K562 (cell line): ENCODE measurements around the gene MED15. TPM values are rescaled to one million over a fixed set of nuclear protein-coding genes. Genes with fewer than 3 reads are reported as not detected.

Experiments
- BACH1 ChIP-seq: fragments of 200-800 bp; sonication (Bioruptor generic); IDR thresholded peaks from 2 replicates; pipeline ENCODE4 v1.6.1; 2016; ENCODE audit warnings: missing genetic modification characterization, missing compliant biosample characterization
- CEBPG ChIP-seq, 3 experiments: fragments of 200-800 bp in 1 of 3; sonication (Bioruptor generic) in 1 of 3; sonication (generic) in 1 of 3; formaldehyde crosslinking in 1 of 3; IDR thresholded peaks in 2 of 3; conservative IDR thresholded peaks in 1 of 3; 2 replicates each; pipeline versions ENCODE4 v1.6.1 to v1.8.0; 2016 to 2022; ENCODE audit warnings: missing compliant biosample characterization in 2 of 3, missing genetic modification characterization in 2 of 3, mild to moderate bottlenecking in 1 of 3, missing genetic modification reagents in 1 of 3
- GATAD2B ChIP-seq: fragments of 450-650 bp; IDR thresholded peaks from 2 replicates; pipeline ENCODE4 v1.6.1; 2017; ENCODE audit warnings: mild to moderate bottlenecking, borderline replicate concordance
- HEY1 ChIP-seq: fragments of 250-450 bp; sonication (Bioruptor Pico); IDR thresholded peaks from 2 replicates; pipeline ENCODE4 v1.5.0; 2020; ENCODE audit warnings: mild to moderate bottlenecking, moderate library complexity, borderline replicate concordance
- MCM2 ChIP-seq: fragments of 450-650 bp; IDR thresholded peaks from 2 replicates; pipeline ENCODE4 v1.6.1; 2017; ENCODE audit warnings: low read depth, mild to moderate bottlenecking
- MXI1 ChIP-seq: IDR thresholded peaks from 2 replicates; pipeline ENCODE4 v1.6.1; 2011; ENCODE audit warnings: low read depth, mild to moderate bottlenecking, improper control_type of control experiment, low read length
- POLR2AphosphoS5 ChIP-seq: IDR thresholded peaks from 2 replicates; pipeline ENCODE4 v1.6.1; 2011; ENCODE audit warnings: mild to moderate bottlenecking, low read depth, low read length, moderate library complexity; ENCODE audit not compliant: control insufficient read depth, insufficient read depth
- PURB ChIP-seq: sonication (generic); formaldehyde crosslinking; IDR thresholded peaks from 2 replicates; pipeline ENCODE4 v1.9.0; 2021; ENCODE audit warnings: low read depth, mild to moderate bottlenecking, missing genetic modification reagents
- RNF2 ChIP-seq: sonication (generic); IDR thresholded peaks from 2 replicates; pipeline ENCODE4 v1.6.1; 2016
- TEAD1 ChIP-seq, 2 experiments: fragments of 450-650 bp in 1 of 2; sonication (generic) in 1 of 2; formaldehyde crosslinking; IDR thresholded peaks; 2 replicates each; pipeline versions ENCODE4 v1.4.0 to v1.8.0; 2020 to 2022; ENCODE audit warnings: mild to moderate bottlenecking in 2 of 2, missing genetic modification reagents in 1 of 2
- YY1 ChIP-seq, 3 experiments: IDR thresholded peaks; 2 replicates each; pipeline ENCODE4 v1.6.1; 2011; ENCODE audit warnings: low read length in 2 of 3, mild to moderate bottlenecking in 2 of 3, moderate library complexity in 2 of 3, borderline replicate concordance in 1 of 3, control low read depth in 1 of 3, low read depth in 1 of 3; ENCODE audit not compliant: insufficient read depth in 3 of 3, insufficient replicate concordance in 2 of 3, control insufficient read depth in 1 of 3, insufficient read length in 1 of 3; ENCODE audit errors: extremely low read depth in 1 of 3
- ZNF41 ChIP-seq: fragments of 250-450 bp; sonication (Bioruptor Pico); conservative IDR thresholded peaks from 2 replicates; pipeline ENCODE4 v1.4.0; 2020; ENCODE audit warnings: mild to moderate bottlenecking
- ZNF57 ChIP-seq: fragments of 450-650 bp; formaldehyde crosslinking; IDR thresholded peaks from 2 replicates; pipeline ENCODE4 v1.4.0; 2020; ENCODE audit warnings: mild to moderate bottlenecking, moderate library complexity
- ZNF77 ChIP-seq: fragments of 250-450 bp; sonication (Bioruptor Pico); IDR thresholded peaks from 2 replicates; pipeline ENCODE4 v1.5.0; 2020
- polyA plus RNA-seq, 8 experiments: library from polyadenylated mRNA; depleted of rRNA in 4 of 8; stranded (reverse) in 5 of 8; unstranded in 3 of 8; fragments of >200 nt; fragmentation: Nextera tagmentation in 2 of 8; fragmentation: Illumina TruSeq in 1 of 8; extraction: Ambion mirVana in 2 of 8; extraction: Trizol in 1 of 8; gene quantifications; 2 replicates each; pipeline versions ENCODE4 v1.2.1 to v1.2.3, GENCODE V29; 2011 to 2014; ENCODE audit warnings: inconsistent platforms in 1 of 8, missing spikeins in 1 of 8
- total RNA-seq, 7 experiments: library from RNA; depleted of rRNA in 6 of 7; stranded (reverse); fragments of >200 nt in 6 of 7; fragmentation: Illumina TruSeq in 2 of 7; extraction: Trizol in 2 of 7; gene quantifications; 2 replicates each; pipeline versions ENCODE4 v1.2.1 to v1.2.3, GENCODE V29; 2011 to 2021; ENCODE audit warnings: low replicate concordance in 1 of 7
- TF ChIP-seq, protein P1 (sequence below): sonication (generic); formaldehyde crosslinking; IDR thresholded peaks from 2 replicates; pipeline ENCODE4 v1.8.1; 2022; ENCODE audit warnings: missing genetic modification reagents
- TF ChIP-seq, protein P2 (sequence below): fragments of 250-450 bp; sonication (Bioruptor Pico); IDR thresholded peaks from 2 replicates; pipeline ENCODE4 v1.4.0; 2020; ENCODE audit warnings: mild to moderate bottlenecking, moderate library complexity, borderline replicate concordance
- TF ChIP-seq, protein P3 (sequence below): IDR thresholded peaks from 2 replicates; pipeline ENCODE4 v1.6.1; 2012; ENCODE audit warnings: low read depth, low read length, improper control_type of control experiment, borderline replicate concordance
- TF ChIP-seq, protein P4 (sequence below): fragments of 450-650 bp; formaldehyde crosslinking; IDR thresholded peaks from 2 replicates; pipeline ENCODE4 v1.4.0; 2022; ENCODE audit warnings: missing genetic modification characterization

The MED15 gene
- total and polyA plus RNA-seq, 9 of the 15 experiments (the other 6 are each of a cell fraction or from before 2014, with no cell fraction given), result 4.0 to 271 (median 60.1) TPM

DNA sequence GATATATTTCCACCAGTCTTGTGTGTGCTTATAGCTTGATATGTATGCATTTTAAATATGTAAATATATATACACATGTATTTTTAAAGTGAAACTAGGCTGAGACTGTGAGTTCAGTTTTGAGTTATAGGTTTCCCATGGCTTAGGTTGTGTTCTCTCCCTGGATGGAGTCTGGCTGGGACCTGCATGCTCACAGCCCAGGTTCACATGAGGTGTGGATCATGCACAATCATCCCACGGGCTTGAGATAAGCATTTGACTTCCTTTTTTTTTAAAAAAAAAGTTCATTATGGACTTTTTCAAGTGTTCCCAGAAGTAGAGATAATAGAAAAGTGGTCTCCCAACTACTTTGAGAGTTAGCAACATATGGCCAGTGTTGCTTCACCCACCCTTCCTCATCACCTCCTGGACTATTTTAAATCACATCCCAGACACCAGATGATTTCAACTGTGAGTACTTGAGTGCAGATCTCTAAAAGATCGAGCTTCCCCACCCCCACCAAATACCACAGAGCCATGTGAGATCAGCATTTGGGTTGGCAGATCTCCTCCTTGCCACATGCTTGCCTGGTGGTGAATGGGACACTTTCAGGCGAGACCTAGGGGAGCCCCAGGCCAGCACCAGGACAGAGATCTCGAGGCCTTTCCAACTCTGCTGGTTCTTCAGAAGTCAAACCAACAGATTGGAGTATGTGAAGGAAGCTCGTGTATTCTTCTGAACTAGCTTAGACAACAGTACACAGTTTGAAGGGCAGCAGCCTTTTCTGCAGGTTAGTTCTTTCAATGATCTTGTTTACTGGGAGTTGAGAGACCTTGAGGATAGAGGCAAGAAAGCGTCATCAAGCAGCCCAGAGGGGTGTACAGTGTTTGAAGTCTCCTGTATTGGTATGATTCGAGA, 15.9 kb downstream of the MED15 start (continued):
- TF ChIP-seq MCM2 (no peak), ZNF57 (CRISPR knock-in tag) (no peak), ZNF77 (CRISPR knock-in tag) (no peak), PURB (CRISPR knock-in tag) (no peak), BACH1 (tag) (peak; percentile 83), CEBPG (CRISPR knock-in tag; IDR thresholded peaks at IDR 0.05) (peak; percentile 96), CEBPG (tag; conservative IDR thresholded peaks at IDR 0.05 in 1 of 2, IDR thresholded peaks at IDR 0.05 in 1 of 2) (peak; percentile 92 to 100), GATAD2B (no peak), MXI1 (no peak), TEAD1 (CRISPR knock-in tag; IDR thresholded peaks at IDR 0.05) (peak; percentile 20 to 67; a peak in 3 of 4 replicates), YY1 (IDR thresholded peaks at IDR 0.05; ENCODE audit: borderline replicate concordance in 1 of 3, control insufficient read depth in 1 of 3, extremely low read depth in 1 of 3, insufficient read depth in 3 of 3, insufficient read length in 1 of 3, insufficient replicate concordance in 2 of 3, low read depth in 1 of 3, low read length in 2 of 3) (no peak), POLR2AphosphoS5 (peak; percentile 46; the same call in 1 of the 2 replicates), ZNF41 (CRISPR knock-in tag) (no peak; the same call in 1 of the 2 replicates), RNF2 (no peak), HEY1 (CRISPR knock-in tag) (peak; percentile 88; the same call in 1 of the 2 replicates)
- TF ChIP-seq, protein P1, sequence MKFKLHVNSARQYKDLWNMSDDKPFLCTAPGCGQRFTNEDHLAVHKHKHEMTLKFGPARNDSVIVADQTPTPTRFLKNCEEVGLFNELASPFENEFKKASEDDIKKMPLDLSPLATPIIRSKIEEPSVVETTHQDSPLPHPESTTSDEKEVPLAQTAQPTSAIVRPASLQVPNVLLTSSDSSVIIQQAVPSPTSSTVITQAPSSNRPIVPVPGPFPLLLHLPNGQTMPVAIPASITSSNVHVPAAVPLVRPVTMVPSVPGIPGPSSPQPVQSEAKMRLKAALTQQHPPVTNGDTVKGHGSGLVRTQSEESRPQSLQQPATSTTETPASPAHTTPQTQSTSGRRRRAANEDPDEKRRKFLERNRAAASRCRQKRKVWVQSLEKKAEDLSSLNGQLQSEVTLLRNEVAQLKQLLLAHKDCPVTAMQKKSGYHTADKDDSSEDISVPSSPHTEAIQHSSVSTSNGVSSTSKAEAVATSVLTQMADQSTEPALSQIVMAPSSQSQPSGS (CRISPR knock-in tag), result no peak
- TF ChIP-seq, protein P2, sequence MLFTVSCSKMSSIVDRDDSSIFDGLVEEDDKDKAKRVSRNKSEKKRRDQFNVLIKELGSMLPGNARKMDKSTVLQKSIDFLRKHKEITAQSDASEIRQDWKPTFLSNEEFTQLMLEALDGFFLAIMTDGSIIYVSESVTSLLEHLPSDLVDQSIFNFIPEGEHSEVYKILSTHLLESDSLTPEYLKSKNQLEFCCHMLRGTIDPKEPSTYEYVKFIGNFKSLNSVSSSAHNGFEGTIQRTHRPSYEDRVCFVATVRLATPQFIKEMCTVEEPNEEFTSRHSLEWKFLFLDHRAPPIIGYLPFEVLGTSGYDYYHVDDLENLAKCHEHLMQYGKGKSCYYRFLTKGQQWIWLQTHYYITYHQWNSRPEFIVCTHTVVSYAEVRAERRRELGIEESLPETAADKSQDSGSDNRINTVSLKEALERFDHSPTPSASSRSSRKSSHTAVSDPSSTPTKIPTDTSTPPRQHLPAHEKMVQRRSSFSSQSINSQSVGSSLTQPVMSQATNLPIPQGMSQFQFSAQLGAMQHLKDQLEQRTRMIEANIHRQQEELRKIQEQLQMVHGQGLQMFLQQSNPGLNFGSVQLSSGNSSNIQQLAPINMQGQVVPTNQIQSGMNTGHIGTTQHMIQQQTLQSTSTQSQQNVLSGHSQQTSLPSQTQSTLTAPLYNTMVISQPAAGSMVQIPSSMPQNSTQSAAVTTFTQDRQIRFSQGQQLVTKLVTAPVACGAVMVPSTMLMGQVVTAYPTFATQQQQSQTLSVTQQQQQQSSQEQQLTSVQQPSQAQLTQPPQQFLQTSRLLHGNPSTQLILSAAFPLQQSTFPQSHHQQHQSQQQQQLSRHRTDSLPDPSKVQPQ (CRISPR knock-in tag), result no peak
- TF ChIP-seq, protein P3, sequence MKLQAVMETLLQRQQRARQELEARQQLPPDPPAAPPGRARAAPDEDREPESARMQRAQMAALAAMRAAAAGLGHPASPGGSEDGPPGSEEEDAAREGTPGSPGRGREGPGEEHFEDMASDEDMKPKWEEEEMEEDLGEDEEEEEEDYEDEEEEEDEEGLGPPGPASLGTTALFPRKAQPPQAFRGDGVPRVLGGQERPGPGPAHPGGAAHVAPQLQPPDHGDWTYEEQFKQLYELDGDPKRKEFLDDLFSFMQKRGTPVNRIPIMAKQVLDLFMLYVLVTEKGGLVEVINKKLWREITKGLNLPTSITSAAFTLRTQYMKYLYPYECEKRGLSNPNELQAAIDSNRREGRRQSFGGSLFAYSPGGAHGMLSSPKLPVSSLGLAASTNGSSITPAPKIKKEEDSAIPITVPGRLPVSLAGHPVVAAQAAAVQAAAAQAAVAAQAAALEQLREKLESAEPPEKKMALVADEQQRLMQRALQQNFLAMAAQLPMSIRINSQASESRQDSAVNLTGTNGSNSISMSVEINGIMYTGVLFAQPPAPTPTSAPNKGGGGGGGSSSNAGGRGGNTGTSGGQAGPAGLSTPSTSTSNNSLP, result peak; percentile 55; the same call in 1 of the 2 replicates
- TF ChIP-seq, protein P4, sequence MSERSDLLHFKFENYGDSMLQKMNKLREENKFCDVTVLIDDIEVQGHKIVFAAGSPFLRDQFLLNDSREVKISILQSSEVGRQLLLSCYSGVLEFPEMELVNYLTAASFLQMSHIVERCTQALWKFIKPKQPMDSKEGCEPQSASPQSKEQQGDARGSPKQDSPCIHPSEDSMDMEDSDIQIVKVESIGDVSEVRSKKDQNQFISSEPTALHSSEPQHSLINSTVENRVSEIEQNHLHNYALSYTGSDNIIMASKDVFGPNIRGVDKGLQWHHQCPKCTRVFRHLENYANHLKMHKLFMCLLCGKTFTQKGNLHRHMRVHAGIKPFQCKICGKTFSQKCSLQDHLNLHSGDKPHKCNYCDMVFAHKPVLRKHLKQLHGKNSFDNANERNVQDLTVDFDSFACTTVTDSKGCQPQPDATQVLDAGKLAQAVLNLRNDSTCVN (CRISPR knock-in tag), result no peak; the same call in 1 of the 2 replicates
